ENCODE measurements around the gene MST1R.

GRCh38 chr3:49872801-49873281 lies 30.8 kb downstream of the MST1R start:
- TF ChIP-seq, protein P1, sequence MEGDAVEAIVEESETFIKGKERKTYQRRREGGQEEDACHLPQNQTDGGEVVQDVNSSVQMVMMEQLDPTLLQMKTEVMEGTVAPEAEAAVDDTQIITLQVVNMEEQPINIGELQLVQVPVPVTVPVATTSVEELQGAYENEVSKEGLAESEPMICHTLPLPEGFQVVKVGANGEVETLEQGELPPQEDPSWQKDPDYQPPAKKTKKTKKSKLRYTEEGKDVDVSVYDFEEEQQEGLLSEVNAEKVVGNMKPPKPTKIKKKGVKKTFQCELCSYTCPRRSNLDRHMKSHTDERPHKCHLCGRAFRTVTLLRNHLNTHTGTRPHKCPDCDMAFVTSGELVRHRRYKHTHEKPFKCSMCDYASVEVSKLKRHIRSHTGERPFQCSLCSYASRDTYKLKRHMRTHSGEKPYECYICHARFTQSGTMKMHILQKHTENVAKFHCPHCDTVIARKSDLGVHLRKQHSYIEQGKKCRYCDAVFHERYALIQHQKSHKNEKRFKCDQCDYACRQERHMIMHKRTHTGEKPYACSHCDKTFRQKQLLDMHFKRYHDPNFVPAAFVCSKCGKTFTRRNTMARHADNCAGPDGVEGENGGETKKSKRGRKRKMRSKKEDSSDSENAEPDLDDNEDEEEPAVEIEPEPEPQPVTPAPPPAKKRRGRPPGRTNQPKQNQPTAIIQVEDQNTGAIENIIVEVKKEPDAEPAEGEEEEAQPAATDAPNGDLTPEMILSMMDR (IDR thresholded peaks at IDR 0.05; ENCODE audit: low read depth, low read length): no peak
- TF ChIP-seq POLR2A (IDR thresholded peaks at IDR 0.05; ENCODE audit: extremely low read depth, insufficient read length): no peak

All from NB4 (cell line).